RWPE2 (cell line): Measurements from ENCODE around the gene OR4F15.
A peak's percentile ranks its signal among the peaks of the same experiment; 100 is the strongest.

Source experiments
- ATAC-seq: fragments of 200-7000 bp; cut with Tn5 transposase; 3 replicates; pipeline ENCODE4 v1.9.1; 2021; ENCODE audit warnings: low read depth
- DNase-seq: peaks from one replicate; pipeline ENCODE4 v3.0.0-alpha.2; 2020; ENCODE audit warnings: low spot score
- H3K27ac ChIP-seq: fragments of 450-650 bp; 2 replicates; pipeline ENCODE4 v1.5.1; 2017; ENCODE audit warnings: mild to moderate bottlenecking; ENCODE audit not compliant: poor library complexity, severe bottlenecking
- H3K27me3 ChIP-seq: fragments of 250-450 bp; sonication (Bioruptor Pico); 2 replicates; pipeline ENCODE4 v1.5.1; 2021; ENCODE audit warnings: mild to moderate bottlenecking, moderate library complexity; ENCODE audit not compliant: insufficient read depth, poor library complexity, severe bottlenecking
- H3K36me3 ChIP-seq: fragments of 250-450 bp; sonication (Bioruptor Pico); 2 replicates; pipeline ENCODE4 v1.5.1; 2020; ENCODE audit warnings: low read depth, mild to moderate bottlenecking, moderate library complexity
- H3K4me1 ChIP-seq: fragments of 250-450 bp; sonication (Bioruptor Pico); 2 replicates; pipeline ENCODE4 v1.5.1; 2021; ENCODE audit warnings: mild to moderate bottlenecking, moderate library complexity; ENCODE audit not compliant: insufficient read depth, poor library complexity, severe bottlenecking
- H3K4me3 ChIP-seq: fragments of 250-450 bp; sonication (Bioruptor Pico); 2 replicates; pipeline ENCODE4 v1.5.1; 2021; ENCODE audit warnings: mild to moderate bottlenecking, moderate library complexity; ENCODE audit not compliant: severe bottlenecking
- H3K9me3 ChIP-seq: fragments of 250-450 bp; sonication (Bioruptor Pico); 2 replicates; pipeline ENCODE4 v1.5.1; 2021; ENCODE audit warnings: mild to moderate bottlenecking, moderate library complexity; ENCODE audit not compliant: severe bottlenecking
- TF ChIP-seq, protein P1 (sequence below): fragments of 450-650 bp; IDR thresholded peaks from one replicate; pipeline ENCODE4 v1.5.1; 2017; ENCODE audit warnings: mild to moderate bottlenecking, moderate library complexity; ENCODE audit not compliant: poor library complexity, severe bottlenecking

Gene OR4F15

DNA sequence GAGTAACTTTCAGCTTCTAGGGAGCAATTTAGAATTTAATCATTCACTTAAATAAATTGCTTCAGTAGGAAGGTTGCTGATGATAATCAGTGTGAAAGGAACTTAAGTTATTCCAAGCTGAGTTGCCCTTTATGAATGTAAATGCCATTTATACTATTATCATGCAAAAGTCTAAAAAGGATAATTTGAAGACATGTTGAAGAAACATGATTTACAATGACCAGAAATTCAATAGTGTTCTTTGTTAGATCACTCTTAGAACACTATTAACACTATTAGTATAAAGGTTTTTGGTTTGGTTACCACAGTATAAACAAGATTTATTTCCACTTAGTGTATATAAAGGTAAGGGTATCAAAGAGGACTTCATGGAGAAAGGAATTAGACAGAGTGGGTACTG, 7.1 kb upstream of the OR4F15 start:
- H3K27ac ChIP-seq = no peak overlapping the region
- no peaks in the 10 kb centered on the region for H3K9me3 ChIP-seq
- DNase-seq (no peak), ATAC-seq (no peak)
- peaks cover 5% of the 10 kb centered on the region for H3K4me1 ChIP-seq
- TF ChIP-seq, protein P1, sequence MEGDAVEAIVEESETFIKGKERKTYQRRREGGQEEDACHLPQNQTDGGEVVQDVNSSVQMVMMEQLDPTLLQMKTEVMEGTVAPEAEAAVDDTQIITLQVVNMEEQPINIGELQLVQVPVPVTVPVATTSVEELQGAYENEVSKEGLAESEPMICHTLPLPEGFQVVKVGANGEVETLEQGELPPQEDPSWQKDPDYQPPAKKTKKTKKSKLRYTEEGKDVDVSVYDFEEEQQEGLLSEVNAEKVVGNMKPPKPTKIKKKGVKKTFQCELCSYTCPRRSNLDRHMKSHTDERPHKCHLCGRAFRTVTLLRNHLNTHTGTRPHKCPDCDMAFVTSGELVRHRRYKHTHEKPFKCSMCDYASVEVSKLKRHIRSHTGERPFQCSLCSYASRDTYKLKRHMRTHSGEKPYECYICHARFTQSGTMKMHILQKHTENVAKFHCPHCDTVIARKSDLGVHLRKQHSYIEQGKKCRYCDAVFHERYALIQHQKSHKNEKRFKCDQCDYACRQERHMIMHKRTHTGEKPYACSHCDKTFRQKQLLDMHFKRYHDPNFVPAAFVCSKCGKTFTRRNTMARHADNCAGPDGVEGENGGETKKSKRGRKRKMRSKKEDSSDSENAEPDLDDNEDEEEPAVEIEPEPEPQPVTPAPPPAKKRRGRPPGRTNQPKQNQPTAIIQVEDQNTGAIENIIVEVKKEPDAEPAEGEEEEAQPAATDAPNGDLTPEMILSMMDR = no peak
- H3K4me3 ChIP-seq = no peak overlapping the region
- peaks cover 4% of the 10 kb centered on the region for H3K27me3 ChIP-seq
- H3K36me3 ChIP-seq = no peaks in the 10 kb centered on the region

DNA sequence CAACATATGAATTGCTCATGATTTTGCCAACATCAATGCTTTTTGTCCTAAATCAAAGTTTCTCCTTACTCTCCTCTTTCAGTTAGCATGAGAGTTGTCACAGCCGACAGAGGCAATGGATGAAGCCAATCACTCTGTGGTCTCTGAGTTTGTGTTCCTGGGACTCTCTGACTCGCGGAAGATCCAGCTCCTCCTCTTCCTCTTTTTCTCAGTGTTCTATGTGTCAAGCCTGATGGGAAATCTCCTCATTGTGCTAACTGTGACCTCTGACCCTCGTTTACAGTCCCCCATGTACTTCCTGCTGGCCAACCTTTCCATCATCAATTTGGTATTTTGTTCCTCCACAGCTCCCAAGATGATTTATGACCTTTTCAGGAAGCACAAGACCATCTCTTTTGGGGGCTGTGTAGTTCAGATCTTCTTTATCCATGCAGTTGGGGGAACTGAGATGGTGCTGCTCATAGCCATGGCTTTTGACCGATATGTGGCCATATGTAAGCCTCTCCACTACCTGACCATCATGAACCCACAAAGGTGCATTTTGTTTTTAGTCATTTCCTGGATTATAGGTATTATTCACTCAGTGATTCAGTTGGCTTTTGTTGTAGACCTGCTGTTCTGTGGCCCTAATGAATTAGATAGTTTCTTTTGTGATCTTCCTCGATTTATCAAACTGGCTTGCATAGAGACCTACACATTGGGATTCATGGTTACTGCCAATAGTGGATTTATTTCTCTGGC, 6.2 kb upstream of the OR4F15 start:
- Histone ChIP-seq H3K36me3 (no peaks in the 10 kb centered on the region), H3K27ac (no peak overlapping the region), H3K4me3 (no peak overlapping the region), H3K4me1 (peaks cover 5% of the 10 kb centered on the region), H3K9me3 (no peaks in the 10 kb centered on the region), H3K27me3 (peaks cover 8% of the 10 kb centered on the region)
- TF ChIP-seq, protein P1 = no peak
- DNase-seq (no peak), ATAC-seq (peak; percentile 74)

DNA sequence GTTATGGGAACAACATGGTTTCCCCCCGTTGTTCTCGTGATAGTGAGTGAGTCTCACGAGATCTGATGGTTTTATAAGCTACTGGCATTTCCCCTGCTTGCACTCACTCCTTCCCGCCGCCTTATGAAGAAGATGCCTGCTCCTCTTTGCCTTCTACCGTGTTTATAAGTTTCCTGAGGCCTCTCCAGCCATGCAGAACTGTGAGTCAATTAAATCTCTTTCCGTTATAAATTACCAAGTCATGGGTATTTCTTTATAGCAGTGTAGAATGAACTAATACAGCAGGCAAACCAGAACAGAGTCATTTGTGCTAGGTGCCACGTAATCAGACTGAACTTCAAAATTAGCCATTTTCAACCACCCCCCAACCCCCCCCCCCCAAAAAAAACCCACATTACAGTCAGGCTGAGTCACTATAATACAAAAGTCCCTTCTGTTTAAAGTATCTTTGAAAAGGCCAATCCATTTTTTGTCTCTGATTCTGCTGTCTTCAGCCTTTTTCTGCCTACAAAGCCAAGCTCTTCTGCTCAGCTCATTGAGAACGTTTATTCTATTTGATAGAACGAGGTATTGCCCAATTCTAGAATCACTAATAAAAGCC, 4.6 kb upstream of the OR4F15 start:
- H3K27me3 ChIP-seq = peaks cover 12% of the 10 kb centered on the region
- no peak for DNase-seq
- H3K4me1 ChIP-seq = peaks cover 5% of the 10 kb centered on the region
- peak; percentile 44; the same call in 2 of the 3 replicates for ATAC-seq
- no peak overlapping the region for H3K4me3 ChIP-seq
- H3K9me3 ChIP-seq = no peaks in the 10 kb centered on the region
- H3K36me3 ChIP-seq = no peaks in the 10 kb centered on the region
- no peak overlapping the region for H3K27ac ChIP-seq
- TF ChIP-seq, protein P1 = no peak

DNA sequence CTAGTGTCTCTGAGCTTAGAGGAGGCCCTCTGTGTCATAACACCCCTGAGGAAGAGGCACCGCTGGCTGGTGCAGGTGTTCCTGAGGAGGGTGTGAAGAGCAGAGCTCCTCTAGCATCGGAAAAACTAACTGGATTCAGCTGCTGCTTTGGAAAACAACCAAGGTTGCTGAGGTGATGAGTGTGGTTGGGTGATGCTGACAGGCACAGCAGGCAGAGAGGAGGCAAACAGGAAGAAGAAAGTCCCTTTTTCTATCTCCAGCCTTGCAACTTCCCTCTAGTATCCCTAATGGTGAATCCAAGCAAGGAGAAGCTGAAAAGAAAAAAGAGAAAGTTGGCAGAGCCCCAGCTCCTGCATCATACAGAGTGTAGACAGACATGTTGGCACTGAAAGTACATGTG, 3.8 kb upstream of the OR4F15 start:
- Histone ChIP-seq H3K4me1 (peaks cover 5% of the 10 kb centered on the region), H3K4me3 (no peak overlapping the region), H3K27ac (no peak overlapping the region), H3K9me3 (no peaks in the 10 kb centered on the region), H3K27me3 (peaks cover 13% of the 10 kb centered on the region), H3K36me3 (no peaks in the 10 kb centered on the region)
- DNase-seq = no peak
- no peak for ATAC-seq
- TF ChIP-seq, protein P1 = no peak

GRCh38 chr15:101810456-101810855, 1.5 kb upstream of the OR4F15 start:
- no peak for ATAC-seq
- H3K27me3 ChIP-seq = peaks cover 34% of the 10 kb centered on the region
- TF ChIP-seq, protein P1 = no peak

More at GRCh38 chr15:101810456-101810855, 1.5 kb upstream of the OR4F15 start:
- Histone ChIP-seq H3K27ac (no peak overlapping the region), H3K4me3 (no peak overlapping the region), H3K4me1 (peaks cover 5% of the 10 kb centered on the region), H3K36me3 (no peaks in the 10 kb centered on the region), H3K9me3 (no peaks in the 10 kb centered on the region)
- DNase-seq = no peak
